Small intestine (tissue), 7 donors: ENCODE measurements around the gene VAT1L. TPM values are rescaled to one million over a fixed set of nuclear protein-coding genes. Genes with fewer than 3 reads are reported as not detected.
A peak's percentile ranks its signal among the peaks of the same experiment; 100 is the strongest.

ENCODE experiments used
- DNase-seq, 2 donors: peaks; one replicate each; pipeline versions ENCODE4 v3.0.0 to v3.0.0-alpha.2; 2013
- FAIRE-seq: peaks from 2 replicates; lab custom pipeline; 2012; peaks lifted over from hg19 to GRCh38; lab: Jason Lieb, UNC
- H3K27ac ChIP-seq, 3 donors: one replicate each; pipeline ENCODE4 v1.5.1; 2013; ENCODE audit warnings: low read length in 2 of 3, mild to moderate bottlenecking in 2 of 3, control low read depth in 1 of 3, inconsistent platforms in 1 of 3, low read depth in 1 of 3, moderate library complexity in 1 of 3
- H3K27me3 ChIP-seq, 3 donors: one replicate each; pipeline ENCODE4 v1.6.1; 2013; ENCODE audit warnings: low read length in 3 of 3, inconsistent platforms in 1 of 3; ENCODE audit not compliant: control insufficient read depth in 3 of 3, insufficient read depth in 3 of 3
- H3K36me3 ChIP-seq, 3 donors: one replicate each; pipeline ENCODE4 v1.6.1; 2013; ENCODE audit warnings: low read length in 3 of 3, inconsistent platforms in 1 of 3, low read depth in 1 of 3, mild to moderate bottlenecking in 1 of 3, moderate library complexity in 1 of 3; ENCODE audit not compliant: control insufficient read depth in 3 of 3, insufficient read depth in 2 of 3
- H3K4me1 ChIP-seq, 3 donors: one replicate each; pipeline ENCODE4 v1.6.1; 2013; ENCODE audit warnings: low read length in 2 of 3, inconsistent platforms in 1 of 3, low read depth in 1 of 3, mild to moderate bottlenecking in 1 of 3, moderate library complexity in 1 of 3; ENCODE audit not compliant: control insufficient read depth in 3 of 3, insufficient read depth in 2 of 3
- H3K4me3 ChIP-seq, 3 donors: one replicate each; pipeline ENCODE4 v1.5.1; 2013; ENCODE audit warnings: low read length in 3 of 3, control low read depth in 1 of 3, inconsistent platforms in 1 of 3, low read depth in 1 of 3, mild to moderate bottlenecking in 1 of 3, moderate library complexity in 1 of 3
- H3K9me3 ChIP-seq, 2 donors: one replicate each; pipeline ENCODE4 v1.6.1; 2013; ENCODE audit warnings: low read depth in 1 of 2, low read length in 1 of 2; ENCODE audit not compliant: control insufficient read depth in 2 of 2, insufficient read depth in 1 of 2
- WGBS, 3 donors: extraction: QIAGEN DNeasy Blood & Tissue Kit; methylation state at CpG; one replicate each; pipeline ENCODE4 v1.1.7; 2013; 5-methylcytosine and 5-hydroxymethylcytosine counted together
- polyA plus RNA-seq, 4 donors: library from polyadenylated mRNA; stranded (reverse) in 3 of 4; unstranded in 1 of 4; fragments of 200-250 nt in 3 of 4; fragments of 120-200 nt in 1 of 4; gene quantifications; one replicate each; pipeline versions ENCODE4 v1.2.1 to v1.2.3, GENCODE V29; 2013
- donor health status: healthy with polysubstance abuse.
- donor health status: control.
- donor health status: control.
- donor health status: Bipolar disorder and iron deficiency.
- donor health status: healthy.

VAT1L gene
- polyA plus RNA-seq, 4 donors = 0.22 to 3.5 (median 1.6) TPM

- FAIRE-seq = no peak
- 82 to 87% (median 84%) methylated on average over 3 of the region's 3 CpGs for WGBS, 3 donors
Measured at GRCh38 chr16:77860953-77861352, 72.6 kb downstream of the VAT1L start.

GRCh38 chr16:77863250-77863649 is 74.9 kb downstream of the VAT1L start:
- H3K4me1 ChIP-seq = no peaks in the 10 kb centered on the region
- H3K27me3 ChIP-seq = no peaks in the 10 kb centered on the region
- DNase-seq (peak in 1 of 2 donors; percentile 7), FAIRE-seq (no peak)
- H3K9me3 ChIP-seq = no peaks in the 10 kb centered on the region
- no peaks in the 10 kb centered on the region for H3K36me3 ChIP-seq
- H3K27ac ChIP-seq = no peak overlapping the region
- no peak overlapping the region for H3K4me3 ChIP-seq
- 9 to 50% (median 20%) methylated on average over 5 of the region's 5 CpGs for WGBS, 3 donors

More at GRCh38 chr16:77860953-77861352, 72.6 kb downstream of the VAT1L start:
- Histone ChIP-seq H3K4me3 (no peak overlapping the region), H3K27ac (no peak overlapping the region), H3K4me1 (no peaks in the 10 kb centered on the region), H3K27me3 (no peaks in the 10 kb centered on the region), H3K9me3 (no peaks in the 10 kb centered on the region), H3K36me3 (no peaks in the 10 kb centered on the region)
- DNase-seq = no peak

GRCh38 chr16:77866752-77867151 is 78.4 kb downstream of the VAT1L start:
- H3K9me3 ChIP-seq = no peaks in the 10 kb centered on the region
- H3K4me1 ChIP-seq = no peaks in the 10 kb centered on the region
- H3K36me3 ChIP-seq = no peaks in the 10 kb centered on the region
- FAIRE-seq (no peak), DNase-seq (no peak)
- no peak overlapping the region for H3K27ac ChIP-seq
- H3K27me3 ChIP-seq = no peaks in the 10 kb centered on the region
- H3K4me3 ChIP-seq = no peak overlapping the region
- 25 to 65% (median 38%) methylated on average over 8 of the region's 8 CpGs for WGBS, 3 donors

GRCh38 chr16:77868052-77868451 is 79.7 kb downstream of the VAT1L start:
- FAIRE-seq = no peak
- no peaks in the 10 kb centered on the region for H3K27me3 ChIP-seq
- 57 to 85% (median 64%) methylated on average over 2 of the region's 2 CpGs for WGBS, 3 donors

GRCh38 chr16:77868478-77868877 is 80.1 kb downstream of the VAT1L start:
- H3K4me1 ChIP-seq = no peaks in the 10 kb centered on the region
- 71 to 83% (median 74%) methylated on average over 5 of the region's 5 CpGs for WGBS, 3 donors
- DNase-seq = no peak
- no peak for FAIRE-seq
- H3K4me3 ChIP-seq = no peak overlapping the region
- H3K9me3 ChIP-seq = no peaks in the 10 kb centered on the region
- H3K27me3 ChIP-seq = no peaks in the 10 kb centered on the region
- H3K36me3 ChIP-seq = no peaks in the 10 kb centered on the region
- no peak overlapping the region for H3K27ac ChIP-seq

More at GRCh38 chr16:77868052-77868451, 79.7 kb downstream of the VAT1L start:
- Histone ChIP-seq H3K4me1 (no peaks in the 10 kb centered on the region), H3K36me3 (no peaks in the 10 kb centered on the region), H3K4me3 (no peak overlapping the region), H3K27ac (no peak overlapping the region), H3K9me3 (no peaks in the 10 kb centered on the region)
- DNase-seq = no peak

GRCh38 chr16:77869997-77870813 is 81.8 kb downstream of the VAT1L start:
- Histone ChIP-seq H3K9me3 (no peaks in the 10 kb centered on the region), H3K4me3 (no peak overlapping the region), H3K4me1 (no peaks in the 10 kb centered on the region), H3K27ac (peak overlapping the region in 1 of 3 donors; percentile 15), H3K36me3 (no peaks in the 10 kb centered on the region), H3K27me3 (peaks cover 0 to 2% (median 0%) of the 10 kb centered on the region in 3 donors)
- peak in 1 of 2 donors; percentile 9 for DNase-seq
- FAIRE-seq = no peak
- 51 to 55% (median 51%) methylated on average over 13 of the region's 13 CpGs for WGBS, 3 donors

- H3K4me3 ChIP-seq = no peak overlapping the region
- H3K36me3 ChIP-seq = no peaks in the 10 kb centered on the region
- H3K9me3 ChIP-seq = no peaks in the 10 kb centered on the region
- DNase-seq = no peak
- WGBS, 3 donors = 86 to 96% (median 88%) methylated on average over 1 of the region's 1 CpG
- no peak overlapping the region for H3K27ac ChIP-seq
- FAIRE-seq = no peak
- peaks cover 0 to 5% (median 0%) of the 10 kb centered on the region in 3 donors for H3K27me3 ChIP-seq
- H3K4me1 ChIP-seq = no peaks in the 10 kb centered on the region
Measured at GRCh38 chr16:77871932-77872331, 83.6 kb downstream of the VAT1L start.

- no peak overlapping the region for H3K27ac ChIP-seq
- H3K9me3 ChIP-seq = no peaks in the 10 kb centered on the region
- 66 to 82% (median 74%) methylated on average over 3 of the region's 3 CpGs for WGBS, 3 donors
- no peaks in the 10 kb centered on the region for H3K4me1 ChIP-seq
- H3K27me3 ChIP-seq = peaks cover 0 to 5% (median 0%) of the 10 kb centered on the region in 3 donors
- DNase-seq (no peak), FAIRE-seq (no peak)
- H3K36me3 ChIP-seq = no peaks in the 10 kb centered on the region
- no peak overlapping the region for H3K4me3 ChIP-seq
Measured at GRCh38 chr16:77873066-77873465, 84.7 kb downstream of the VAT1L start.
